GM21786 (cell line): ENCODE measurements around the gene MDM4.
"Not testable (repeated sequence)": the region's sequence is repeated elsewhere in the genome, so short reads cannot be mapped to it uniquely, and the experiment has no call there.

Experiments
- ATAC-seq: cut with Tn5 transposase; IDR thresholded peaks from one replicate; pipeline ENCODE4 v1.9.1; 2021; ENCODE audit not compliant: unreplicated experiment

The MDM4 gene

DNA sequence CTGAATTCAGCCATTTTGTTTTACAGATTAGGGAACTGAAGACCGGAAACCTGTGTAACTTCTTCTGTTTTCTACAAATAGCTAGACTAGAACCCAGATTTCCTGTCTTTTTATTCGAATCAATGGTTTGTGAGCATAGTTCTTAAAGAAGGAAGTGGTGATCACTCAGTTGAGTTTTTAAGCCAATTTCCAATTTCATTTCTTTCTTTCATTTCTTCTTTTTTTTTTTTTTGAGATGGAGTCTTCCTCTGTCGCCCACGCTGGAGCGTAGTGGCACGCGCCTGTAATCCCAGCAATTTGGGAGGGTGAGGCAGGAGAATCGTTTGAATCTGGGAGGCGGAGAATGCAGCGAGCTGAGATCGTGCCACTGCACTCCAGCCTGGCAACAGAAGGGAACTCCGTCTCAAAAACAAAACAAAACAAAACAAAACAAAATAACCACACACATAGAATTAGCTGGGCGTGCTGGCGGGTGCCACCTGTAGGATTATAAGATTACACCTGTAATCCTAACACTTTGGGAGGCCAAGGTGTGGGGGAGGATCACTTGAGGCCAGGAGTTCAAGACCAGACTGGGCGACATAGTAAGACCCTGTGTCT lies 3.0 kb upstream of the MDM4 start:
- ATAC-seq = peak; percentile 48

DNA sequence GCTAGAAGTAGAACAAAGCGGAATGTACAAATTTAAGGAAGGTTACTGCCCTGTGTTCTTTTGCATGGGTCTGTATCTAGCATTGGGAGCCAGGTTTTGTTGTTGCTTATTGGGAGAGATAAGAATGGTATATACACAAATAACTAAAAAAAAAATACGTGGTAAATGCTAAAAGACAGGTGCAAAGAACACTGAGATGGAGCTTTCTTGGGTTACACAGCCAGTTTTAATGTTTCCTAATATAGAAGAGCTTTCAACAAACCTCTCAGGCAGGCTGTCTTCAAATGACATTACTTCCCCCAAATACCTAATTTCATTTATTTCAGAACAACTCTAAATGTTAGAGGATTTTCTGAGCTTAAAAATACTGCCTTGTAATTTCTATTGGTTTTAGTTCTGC lies 1.4 kb upstream of the MDM4 start:
- ATAC-seq = no peak

DNA sequence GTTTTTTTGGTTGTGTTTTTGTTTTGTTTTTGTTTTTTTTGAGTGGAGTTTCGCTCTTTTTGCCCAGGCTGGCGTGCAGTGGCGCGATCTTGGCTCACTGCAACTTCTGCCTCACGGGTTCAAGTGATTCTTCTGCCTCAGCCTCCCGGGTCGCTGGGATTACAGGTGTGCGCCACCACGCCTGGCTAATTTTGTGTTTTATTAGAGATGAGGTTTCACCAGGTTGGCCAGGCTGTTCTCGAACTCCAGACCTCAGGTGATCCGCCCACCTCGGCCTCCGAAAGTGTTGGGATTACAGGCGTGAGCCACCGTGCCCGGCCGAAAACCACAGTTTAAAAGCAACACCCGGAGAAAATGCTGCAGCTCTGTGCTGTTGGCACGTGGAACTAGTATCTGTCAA lies 1.2 kb downstream of the MDM4 start:
- ATAC-seq = not testable (repeated sequence)

DNA sequence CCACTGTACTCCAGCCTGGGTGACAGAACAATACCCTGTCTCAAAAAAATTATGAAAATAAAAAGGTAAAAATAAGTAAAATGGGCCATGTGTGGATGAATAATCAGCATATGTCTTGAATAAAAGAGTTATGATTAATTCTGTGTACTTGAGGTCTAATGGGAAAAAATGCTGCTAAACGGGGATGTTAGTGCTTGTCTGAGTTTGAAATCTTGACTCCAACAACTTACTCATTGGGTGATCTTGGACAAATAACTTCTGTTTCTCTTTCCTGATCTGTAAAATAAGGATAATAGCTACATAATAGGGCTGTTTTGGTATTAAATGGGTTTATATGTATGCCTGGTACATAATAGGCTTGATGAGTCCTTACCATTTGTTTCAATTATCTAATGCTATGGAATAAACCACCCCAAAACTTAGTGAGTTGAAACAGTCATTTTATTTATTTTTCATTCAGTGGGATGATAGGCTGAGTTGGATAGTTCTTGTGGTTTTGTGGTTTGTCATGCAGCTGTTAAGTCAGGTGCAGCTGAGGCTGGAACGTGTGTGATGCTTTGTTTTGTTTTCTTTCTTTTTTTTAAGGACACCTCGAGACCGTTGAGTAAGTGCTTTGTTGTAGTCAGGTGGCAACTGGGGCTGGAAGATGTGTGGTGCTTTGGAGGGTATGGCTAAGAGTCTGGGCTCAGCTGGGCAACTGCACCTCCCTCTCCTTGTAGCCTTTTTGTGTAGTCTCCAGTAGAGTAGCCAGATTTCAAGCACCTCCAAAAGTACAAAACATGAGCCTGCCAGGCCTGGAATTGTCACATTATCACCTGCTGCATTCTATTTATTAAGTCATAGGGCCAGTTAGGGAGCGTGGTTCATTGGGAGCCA lies 4.9 kb downstream of the MDM4 start:
- ATAC-seq = peak; percentile 73

DNA sequence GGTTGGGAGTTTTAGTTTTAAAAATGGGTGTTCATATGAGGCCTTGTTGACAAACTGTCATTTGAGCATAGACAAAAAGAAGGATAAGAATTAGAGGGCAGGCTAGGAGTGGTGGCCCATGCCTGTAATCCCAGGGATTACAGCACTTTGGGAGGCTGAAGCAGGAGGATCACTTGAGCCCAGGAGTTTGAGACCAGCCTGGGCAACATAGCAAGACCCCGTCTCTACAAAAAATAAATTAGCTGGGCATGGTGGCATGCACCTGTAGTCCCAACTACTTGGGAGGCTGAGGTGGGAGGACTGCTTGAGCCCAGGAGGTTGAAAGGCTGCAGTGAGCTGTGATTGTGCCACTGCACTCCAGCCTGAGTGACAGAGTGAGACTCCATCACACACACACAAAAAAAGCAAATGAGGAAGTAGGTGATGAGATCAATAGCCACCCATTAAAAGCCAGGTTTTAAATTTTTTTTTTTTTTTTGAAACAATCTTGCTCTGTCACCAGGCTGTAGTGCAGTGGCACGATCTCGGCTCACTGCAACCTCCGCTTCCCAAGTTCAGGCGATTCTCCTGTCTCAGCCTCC lies 5.8 kb downstream of the MDM4 start:
- ATAC-seq = not testable (repeated sequence)

DNA sequence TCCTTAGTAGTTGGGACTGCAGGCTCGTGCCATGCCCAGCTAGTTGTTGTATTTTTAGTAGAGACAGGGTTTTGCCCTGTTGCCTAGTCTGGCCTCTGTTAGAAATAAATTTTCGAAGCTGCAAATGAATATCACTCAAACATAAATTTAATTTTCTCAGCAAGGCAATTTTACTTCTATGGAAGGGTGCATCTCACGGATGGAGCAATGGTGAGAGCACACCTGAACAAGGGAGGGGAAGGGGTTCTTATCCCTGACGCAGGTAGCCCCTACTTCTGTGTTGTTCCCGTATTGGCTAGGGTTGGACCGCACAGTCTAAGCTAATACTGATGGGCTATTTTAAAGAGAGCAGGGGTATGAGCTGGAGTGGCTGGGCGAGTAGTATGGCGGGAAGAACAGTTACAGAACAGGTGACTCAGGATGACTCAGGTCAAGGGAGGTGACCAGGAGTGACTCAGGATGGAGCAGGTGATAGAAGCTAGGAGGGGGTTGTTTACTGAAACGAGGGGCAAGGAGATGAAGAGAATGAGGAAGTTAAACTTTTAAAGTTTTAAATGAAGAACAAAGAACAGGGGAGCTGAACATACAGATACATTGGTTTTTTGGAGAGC lies 7.5 kb downstream of the MDM4 start:
- ATAC-seq = no peak

DNA sequence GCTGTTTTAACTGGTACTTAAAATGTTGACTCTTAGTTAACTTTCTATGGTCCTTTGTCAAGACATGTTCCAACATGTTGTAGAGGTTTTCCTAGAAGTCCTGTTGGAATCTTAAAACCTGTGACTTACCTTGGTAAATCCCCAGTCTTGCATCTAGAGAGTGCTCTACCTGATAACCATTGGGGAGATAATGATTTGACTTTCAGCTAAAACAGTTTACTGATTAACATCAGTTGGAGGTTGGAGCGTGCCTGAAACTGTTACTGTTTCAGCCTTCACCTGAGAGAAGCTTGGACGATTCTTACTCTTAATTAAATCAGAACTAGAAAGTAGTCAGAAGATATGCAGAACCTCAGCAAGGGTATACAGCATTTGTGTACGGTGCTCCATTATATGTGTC lies 8.8 kb downstream of the MDM4 start:
- peak; percentile 36 for ATAC-seq

DNA sequence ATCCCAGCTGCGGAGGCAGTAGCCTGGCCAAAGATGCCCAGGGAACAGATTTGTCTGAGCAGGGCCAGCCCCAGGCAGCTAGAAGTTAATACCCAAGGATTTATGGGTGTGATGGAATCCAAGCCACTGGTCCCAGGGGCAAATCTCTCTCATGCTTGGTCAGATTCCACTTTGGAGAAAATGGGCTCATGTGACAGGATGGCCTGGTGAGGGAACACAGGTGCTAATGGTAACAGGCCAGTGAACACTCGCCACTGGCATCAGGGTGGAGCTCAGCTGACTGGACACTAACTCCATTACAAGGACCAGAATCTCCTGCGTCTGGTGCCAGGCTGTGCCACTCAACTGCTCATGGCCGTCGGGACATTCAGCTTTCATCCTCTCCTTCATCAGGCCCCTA lies 12.0 kb downstream of the MDM4 start:
- ATAC-seq = no peak

DNA sequence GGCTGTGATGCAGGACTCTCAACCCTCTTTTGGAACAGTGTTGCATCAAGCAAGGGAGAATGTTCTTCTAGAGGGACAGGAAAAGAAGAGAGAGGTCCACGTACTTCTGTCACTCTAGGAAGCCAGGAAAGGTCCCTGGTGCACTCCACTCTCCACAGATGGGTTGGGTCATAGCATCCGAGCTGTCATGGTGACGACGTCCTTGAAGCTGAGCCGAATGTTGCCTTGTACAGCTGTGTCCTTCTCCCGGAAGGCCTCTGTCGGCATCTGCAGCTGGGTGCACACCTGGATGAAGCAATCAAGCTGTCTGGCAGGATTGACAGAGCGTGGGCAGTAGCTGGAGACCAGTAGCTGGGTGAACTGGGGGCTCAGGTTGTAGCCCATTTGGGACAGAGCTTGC lies 12.5 kb downstream of the MDM4 start:
- no peak for ATAC-seq

DNA sequence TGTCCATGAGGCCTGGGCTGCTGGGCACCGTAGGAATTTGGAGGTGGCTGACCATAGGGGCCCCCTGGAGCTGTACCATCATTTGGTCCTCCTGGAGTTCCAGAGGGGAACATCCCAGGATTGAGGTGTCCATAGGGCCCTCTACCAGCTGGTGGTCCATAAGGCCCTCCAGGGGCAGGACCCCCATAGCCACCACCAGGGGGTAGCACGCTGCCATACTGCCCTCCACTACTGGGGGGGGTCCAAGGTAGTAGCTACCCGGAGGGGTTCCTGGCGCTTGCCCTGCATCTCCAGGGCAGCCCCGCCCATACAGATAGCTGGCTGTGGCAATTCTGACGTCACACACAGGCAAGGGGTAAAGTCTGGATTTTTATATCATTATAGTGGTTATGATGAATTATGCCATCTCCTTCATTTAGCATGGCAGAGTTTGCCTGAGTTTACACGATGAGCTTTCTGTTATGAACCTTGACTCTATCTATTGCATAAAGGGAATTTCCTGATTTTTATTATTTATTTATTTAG lies 13.2 kb downstream of the MDM4 start:
- no peak for ATAC-seq

DNA sequence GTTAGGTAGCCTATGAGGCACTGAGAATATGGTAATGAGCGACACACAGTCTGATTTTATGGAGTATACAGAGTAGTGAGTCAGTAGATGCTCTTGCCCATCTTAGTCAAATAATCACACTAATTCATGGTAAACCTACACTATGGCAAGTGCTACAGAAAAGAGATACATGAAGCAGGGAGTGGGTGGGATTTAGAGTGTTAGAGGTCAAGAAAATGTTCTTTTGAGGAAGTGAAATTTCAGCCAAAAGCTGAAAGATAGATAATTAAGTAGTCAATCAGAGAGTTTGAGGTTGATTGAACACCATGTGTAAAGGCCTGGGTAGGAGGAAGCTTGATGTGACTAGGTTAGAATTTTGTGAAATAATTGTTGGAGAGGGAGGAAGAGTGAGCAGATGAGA lies 14.7 kb downstream of the MDM4 start:
- ATAC-seq = peak; percentile 95

DNA sequence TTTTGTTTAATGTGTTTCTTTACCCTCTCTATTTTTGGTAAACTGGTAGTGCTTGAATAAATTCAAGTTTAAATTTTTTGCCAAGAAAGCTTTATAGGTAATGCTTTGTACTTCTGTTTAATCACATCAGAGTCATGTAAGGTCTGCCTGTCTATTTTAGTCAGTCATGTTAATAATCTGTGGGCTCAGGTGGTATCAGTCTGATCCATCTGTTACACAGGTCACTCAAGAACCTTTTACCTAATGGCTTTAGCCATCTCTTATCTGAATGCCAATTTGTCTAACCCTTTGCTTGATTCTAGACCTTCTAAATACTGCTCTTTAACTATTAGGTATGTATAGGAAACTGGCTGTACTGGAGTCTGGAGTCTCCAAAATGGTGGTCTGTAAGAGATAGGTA lies 16.6 kb downstream of the MDM4 start:
- ATAC-seq = no peak

DNA sequence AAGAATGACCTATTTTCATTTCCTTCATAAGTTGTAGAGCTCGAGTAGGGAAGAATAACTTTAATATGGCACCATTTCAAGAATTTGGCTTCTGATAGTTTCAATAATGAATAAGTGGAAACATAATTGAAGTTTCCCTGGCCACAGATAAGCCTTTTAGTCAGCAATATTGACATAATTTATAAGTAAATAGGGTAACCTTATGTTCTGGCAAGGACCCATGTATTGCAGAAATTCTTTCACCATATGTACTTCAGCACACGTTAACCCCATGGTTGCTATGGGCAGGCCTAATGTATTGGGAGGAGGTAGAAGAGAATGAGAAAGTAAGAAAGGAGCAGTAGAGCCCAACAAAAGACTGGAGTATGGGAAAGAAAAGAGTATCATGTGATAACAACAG lies 25.4 kb downstream of the MDM4 start:
- ATAC-seq = no peak

DNA sequence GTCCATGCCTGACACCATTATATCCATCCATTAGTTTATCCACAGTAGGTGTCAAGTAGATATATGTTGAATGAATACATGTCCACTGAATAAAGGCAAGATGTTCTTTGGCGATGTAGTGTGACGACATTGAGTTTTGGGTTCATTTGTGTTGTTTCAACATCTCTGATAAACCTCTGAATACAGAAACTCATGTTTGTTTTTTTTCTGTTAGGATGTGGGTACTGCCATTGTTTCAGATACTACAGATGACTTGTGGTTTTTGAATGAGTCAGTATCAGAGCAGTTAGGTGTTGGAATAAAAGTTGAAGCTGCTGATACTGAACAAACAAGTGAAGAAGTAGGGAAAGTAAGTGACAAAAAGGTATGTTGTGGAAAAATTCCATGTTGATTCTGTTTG lies 28.1 kb downstream of the MDM4 start:
- ATAC-seq = peak; percentile 69

DNA sequence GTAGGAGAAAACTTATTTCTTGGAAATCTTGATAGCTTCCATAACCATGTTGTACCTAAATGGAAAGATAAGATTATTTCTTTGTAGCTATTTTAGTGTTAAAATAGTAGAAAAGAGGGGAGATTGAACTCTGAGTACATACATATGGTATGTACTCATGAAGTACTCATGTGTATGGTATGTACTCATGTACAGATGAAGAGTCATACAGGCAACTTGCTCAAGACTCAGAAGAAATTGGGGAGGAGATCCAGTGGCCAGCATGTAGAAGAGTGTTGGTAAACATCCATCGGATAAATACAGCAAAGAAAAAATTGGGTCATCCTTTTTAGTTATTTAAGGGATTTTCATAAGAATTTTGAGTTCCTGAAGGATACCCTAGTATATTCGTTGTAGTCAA lies 29.0 kb downstream of the MDM4 start:
- ATAC-seq = no peak

DNA sequence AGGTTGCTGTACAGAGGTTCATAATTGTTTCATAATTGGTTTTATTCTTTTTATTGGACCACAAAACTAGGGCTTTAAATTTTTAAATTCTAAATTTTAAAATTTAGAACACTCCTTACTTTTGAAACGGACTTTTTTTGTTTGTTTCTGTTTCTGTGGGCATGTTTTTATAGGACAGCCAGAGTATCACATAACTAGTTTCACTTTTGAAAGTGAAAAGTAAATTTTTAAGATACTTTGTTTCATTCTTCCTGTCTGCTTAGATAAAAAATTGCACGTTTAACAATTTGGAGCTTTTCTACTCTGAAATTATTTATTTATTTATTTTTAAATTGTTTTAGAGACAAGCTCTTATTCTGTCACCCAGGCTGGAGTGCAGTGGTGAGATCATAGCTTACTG lies 29.7 kb downstream of the MDM4 start:
- no peak for ATAC-seq

DNA sequence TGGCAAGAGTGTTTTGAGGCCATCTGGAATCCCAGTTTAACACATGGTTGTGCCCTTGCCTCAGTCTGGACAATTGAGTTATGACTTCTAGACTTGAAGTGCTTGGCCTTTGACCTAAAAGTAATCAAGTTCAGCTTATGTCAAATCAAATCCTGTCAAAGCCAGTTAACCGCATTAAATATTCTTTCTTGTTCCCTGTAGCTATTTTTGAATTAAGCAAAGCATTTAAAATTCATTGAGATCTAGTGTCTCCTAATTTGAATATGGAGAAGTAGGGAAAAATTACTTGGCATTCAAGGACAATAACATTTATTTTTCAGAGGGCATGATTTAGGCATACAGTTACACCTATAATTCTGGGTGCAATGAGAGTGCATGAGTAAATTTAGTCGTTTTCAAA lies 32.1 kb downstream of the MDM4 start:
- ATAC-seq = no peak

DNA sequence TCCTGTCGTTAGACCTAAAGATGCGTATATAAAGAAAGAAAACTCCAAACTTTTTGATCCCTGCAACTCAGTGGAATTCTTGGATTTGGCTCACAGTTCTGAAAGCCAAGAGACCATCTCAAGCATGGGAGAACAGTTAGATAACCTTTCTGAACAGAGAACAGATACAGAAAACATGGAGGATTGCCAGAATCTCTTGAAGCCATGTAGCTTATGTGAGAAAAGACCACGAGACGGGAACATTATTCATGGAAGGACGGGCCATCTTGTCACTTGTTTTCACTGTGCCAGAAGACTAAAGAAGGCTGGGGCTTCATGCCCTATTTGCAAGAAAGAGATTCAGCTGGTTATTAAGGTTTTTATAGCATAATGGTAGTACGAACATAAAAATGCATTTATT lies 33.1 kb downstream of the MDM4 start:
- no peak for ATAC-seq

DNA sequence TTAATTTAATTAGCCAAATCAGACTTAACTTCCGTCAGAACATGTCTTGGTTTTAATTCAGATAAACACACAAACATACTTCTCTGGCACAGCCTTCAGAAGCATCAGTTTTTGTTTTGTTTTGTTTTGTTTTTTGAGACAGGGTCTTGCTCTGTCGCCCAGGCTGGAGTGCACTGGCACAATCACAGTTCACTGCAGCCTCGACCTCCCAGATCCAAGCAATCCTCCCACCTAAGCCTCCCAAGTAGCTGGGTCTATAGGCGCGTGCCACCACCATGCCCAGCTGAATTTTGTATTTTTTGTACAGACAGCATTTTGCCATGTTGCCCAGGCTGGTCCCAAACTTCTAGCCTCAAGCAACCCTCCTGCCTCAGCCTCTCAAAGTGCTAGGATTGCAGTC lies 34.7 kb downstream of the MDM4 start:
- no peak for ATAC-seq

DNA sequence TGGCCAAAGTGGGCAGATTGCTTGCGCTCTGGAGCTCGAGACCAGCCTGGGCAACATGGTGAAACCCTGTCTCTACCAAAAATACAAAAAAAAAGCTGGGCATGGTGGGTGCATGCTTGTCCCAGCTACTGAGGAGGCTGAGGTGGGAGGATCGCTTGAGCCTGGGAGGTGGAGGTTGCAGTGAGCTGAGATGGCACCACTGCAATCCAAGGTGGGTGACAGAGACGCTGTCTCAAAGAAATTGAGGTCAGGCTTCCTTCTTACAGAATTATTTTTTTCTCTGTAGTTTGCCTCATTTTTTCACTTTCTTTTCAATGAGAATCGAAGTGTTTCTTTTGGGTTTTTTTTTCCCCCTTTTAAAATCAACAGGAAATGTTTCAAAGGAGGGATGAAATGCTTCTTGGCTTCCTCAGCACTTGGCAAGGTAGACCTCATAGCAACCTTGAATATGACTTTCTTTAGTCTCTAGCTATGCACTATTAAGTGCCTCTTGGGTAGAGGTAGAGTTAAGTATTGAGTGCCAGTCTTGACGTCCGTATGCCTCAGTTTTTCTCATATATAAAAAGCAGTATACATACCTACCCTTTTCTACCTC lies 40.3 kb downstream of the MDM4 start:
- no peak for ATAC-seq

DNA sequence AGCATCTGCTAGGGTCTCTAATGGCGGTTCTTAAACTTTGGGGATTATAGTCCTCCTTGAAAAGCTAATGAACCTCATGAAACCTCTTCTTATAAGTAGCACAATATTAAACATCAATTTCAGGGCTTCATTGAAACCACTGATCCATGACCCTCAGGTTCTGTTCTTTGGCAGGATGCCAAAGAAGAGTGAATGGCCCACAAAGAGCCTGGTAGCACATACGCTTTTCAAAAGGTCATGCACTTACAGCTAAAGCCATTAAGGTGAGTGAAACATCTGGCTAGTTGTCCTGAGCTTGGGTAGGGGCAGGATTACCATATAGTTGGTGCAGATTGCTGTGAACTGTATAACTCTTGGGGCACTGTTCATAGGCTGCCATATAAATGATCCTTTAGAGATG lies 42.3 kb downstream of the MDM4 start:
- ATAC-seq = no peak
